ENCODE results near the gene CLDN22. TPM values are rescaled to one million over a fixed set of nuclear protein-coding genes. Genes with fewer than 3 reads are reported as not detected.

The CLDN22 gene
- total and polyA plus RNA-seq, 2 donors = 0.09 TPM; not detected in 1

- no peaks in the 10 kb centered on the region for H3K36me3 ChIP-seq (ENCODE audit: control insufficient read depth in 2 of 2, insufficient read depth in 2 of 2, low read length in 1 of 2)
- H3K9me3 ChIP-seq (ENCODE audit: control insufficient read depth in 2 of 2, insufficient read depth in 1 of 2, low read length in 1 of 2) = no peaks in the 10 kb centered on the region
- H3K27ac ChIP-seq (ENCODE audit: low read depth in 1 of 2, low read length in 1 of 2) = no peak overlapping the region
- no peak for DNase-seq (ENCODE audit: low read depth in 6 of 9, low spot score in 9 of 9)
- 96% methylated on average over 7 of the region's 7 CpGs for WGBS
- no peak overlapping the region for H3K4me3 ChIP-seq (ENCODE audit: low read length in 2 of 2)
- no peaks in the 10 kb centered on the region for H3K27me3 ChIP-seq (ENCODE audit: control insufficient read depth in 2 of 2, insufficient read depth in 1 of 2, low read length in 1 of 2)
- no peaks in the 10 kb centered on the region for H3K4me1 ChIP-seq (ENCODE audit: control insufficient read depth in 2 of 2, insufficient read depth in 2 of 2, low read length in 2 of 2)
These were observed 34.2 kb downstream of the CLDN22 start for GRCh38 chr4:183285886-183286285.

DNA sequence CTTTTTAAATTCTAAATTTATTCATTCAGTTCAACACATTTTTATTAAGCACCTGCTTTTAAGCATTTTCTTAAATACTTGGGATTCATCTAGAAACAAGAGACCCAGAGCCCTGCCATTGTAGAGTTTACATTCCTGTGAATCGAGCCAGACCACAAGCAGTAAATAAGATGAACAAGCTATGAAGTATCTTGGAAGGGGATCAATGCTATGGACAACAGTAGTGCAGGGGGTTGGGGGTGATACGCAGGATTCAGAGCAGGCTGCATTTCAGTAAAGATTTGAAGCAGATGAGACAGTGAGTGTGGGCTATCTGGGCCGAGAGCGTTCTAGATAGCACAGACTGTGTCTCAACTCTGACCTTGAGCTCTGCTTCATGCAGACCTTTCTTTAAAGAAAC lies 35.1 kb downstream of the CLDN22 start:
- Histone ChIP-seq H3K36me3 (ENCODE audit: control insufficient read depth in 2 of 2, insufficient read depth in 2 of 2, low read length in 1 of 2) (no peaks in the 10 kb centered on the region), H3K27me3 (ENCODE audit: control insufficient read depth in 2 of 2, insufficient read depth in 1 of 2, low read length in 1 of 2) (no peaks in the 10 kb centered on the region), H3K27ac (ENCODE audit: low read depth in 1 of 2, low read length in 1 of 2) (no peak overlapping the region), H3K9me3 (ENCODE audit: control insufficient read depth in 2 of 2, insufficient read depth in 1 of 2, low read length in 1 of 2) (no peaks in the 10 kb centered on the region), H3K4me1 (ENCODE audit: control insufficient read depth in 2 of 2, insufficient read depth in 2 of 2, low read length in 2 of 2) (no peaks in the 10 kb centered on the region), H3K4me3 (ENCODE audit: low read length in 2 of 2) (no peak overlapping the region)
- 94% methylated on average over 4 of the region's 4 CpGs for WGBS
- no peak for DNase-seq (ENCODE audit: low read depth in 6 of 9, low spot score in 9 of 9)

DNA sequence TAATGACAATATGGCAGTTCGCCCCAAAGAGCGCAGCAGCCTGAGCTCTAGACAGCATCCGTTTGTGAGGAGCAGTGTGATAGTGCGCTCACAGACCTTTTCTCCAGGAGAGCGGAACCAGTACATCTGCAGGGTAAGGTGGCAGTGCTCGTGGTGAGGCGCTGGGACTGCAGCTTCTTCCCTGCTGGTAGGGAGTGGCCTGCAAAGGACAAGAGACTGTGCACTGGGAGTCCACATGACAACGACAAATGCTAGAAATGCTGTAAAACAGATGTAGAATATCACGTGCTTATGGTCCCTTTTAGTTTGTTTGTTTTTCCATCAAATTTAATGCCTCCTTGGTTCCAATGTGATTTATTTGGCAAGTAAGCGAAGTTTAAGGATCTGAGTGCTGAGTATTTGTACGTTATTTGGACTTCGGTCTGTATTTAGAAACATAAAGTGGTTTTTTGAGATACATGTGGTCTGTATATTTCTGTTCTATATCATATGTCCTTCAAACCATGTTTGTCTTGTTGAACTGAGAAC lies 35.8 kb downstream of the CLDN22 start:
- 95% methylated on average over 12 of the region's 12 CpGs for WGBS
- H3K4me1 ChIP-seq (ENCODE audit: control insufficient read depth in 2 of 2, insufficient read depth in 2 of 2, low read length in 2 of 2) = no peaks in the 10 kb centered on the region
- no peak for DNase-seq (ENCODE audit: low read depth in 6 of 9, low spot score in 9 of 9)
- no peaks in the 10 kb centered on the region for H3K36me3 ChIP-seq (ENCODE audit: control insufficient read depth in 2 of 2, insufficient read depth in 2 of 2, low read length in 1 of 2)
- no peaks in the 10 kb centered on the region for H3K27me3 ChIP-seq (ENCODE audit: control insufficient read depth in 2 of 2, insufficient read depth in 1 of 2, low read length in 1 of 2)
- H3K4me3 ChIP-seq (ENCODE audit: low read length in 2 of 2) = no peak overlapping the region
- H3K27ac ChIP-seq (ENCODE audit: low read depth in 1 of 2, low read length in 1 of 2) = no peak overlapping the region
- H3K9me3 ChIP-seq (ENCODE audit: control insufficient read depth in 2 of 2, insufficient read depth in 1 of 2, low read length in 1 of 2) = no peaks in the 10 kb centered on the region

GRCh38 chr4:183276106-183276505 lies 44.0 kb downstream of the CLDN22 start:
- no peaks in the 10 kb centered on the region for H3K36me3 ChIP-seq (ENCODE audit: control insufficient read depth in 2 of 2, insufficient read depth in 2 of 2, low read length in 1 of 2)
- no peak for DNase-seq (ENCODE audit: low read depth in 6 of 9, low spot score in 9 of 9)
- no peaks in the 10 kb centered on the region for H3K4me1 ChIP-seq (ENCODE audit: control insufficient read depth in 2 of 2, insufficient read depth in 2 of 2, low read length in 2 of 2)
- no peaks in the 10 kb centered on the region for H3K27me3 ChIP-seq (ENCODE audit: control insufficient read depth in 2 of 2, insufficient read depth in 1 of 2, low read length in 1 of 2)
- no peak overlapping the region for H3K27ac ChIP-seq (ENCODE audit: low read depth in 1 of 2, low read length in 1 of 2)
- H3K4me3 ChIP-seq (ENCODE audit: low read length in 2 of 2) = no peak overlapping the region
- WGBS = 85% methylated on average over 1 of the region's 1 CpG
- H3K9me3 ChIP-seq (ENCODE audit: control insufficient read depth in 2 of 2, insufficient read depth in 1 of 2, low read length in 1 of 2) = no peaks in the 10 kb centered on the region

- Histone ChIP-seq H3K4me3 (ENCODE audit: low read length in 2 of 2) (no peak overlapping the region), H3K27me3 (ENCODE audit: control insufficient read depth in 2 of 2, insufficient read depth in 1 of 2, low read length in 1 of 2) (no peaks in the 10 kb centered on the region), H3K4me1 (ENCODE audit: control insufficient read depth in 2 of 2, insufficient read depth in 2 of 2, low read length in 2 of 2) (no peaks in the 10 kb centered on the region), H3K9me3 (ENCODE audit: control insufficient read depth in 2 of 2, insufficient read depth in 1 of 2, low read length in 1 of 2) (no peaks in the 10 kb centered on the region), H3K27ac (ENCODE audit: low read depth in 1 of 2, low read length in 1 of 2) (no peak overlapping the region), H3K36me3 (ENCODE audit: control insufficient read depth in 2 of 2, insufficient read depth in 2 of 2, low read length in 1 of 2) (no peaks in the 10 kb centered on the region)
- 96% methylated on average over 3 of the region's 3 CpGs for WGBS
- no peak for DNase-seq (ENCODE audit: low read depth in 6 of 9, low spot score in 9 of 9)
These were observed 47.7 kb downstream of the CLDN22 start for GRCh38 chr4:183272384-183272783.

DNA sequence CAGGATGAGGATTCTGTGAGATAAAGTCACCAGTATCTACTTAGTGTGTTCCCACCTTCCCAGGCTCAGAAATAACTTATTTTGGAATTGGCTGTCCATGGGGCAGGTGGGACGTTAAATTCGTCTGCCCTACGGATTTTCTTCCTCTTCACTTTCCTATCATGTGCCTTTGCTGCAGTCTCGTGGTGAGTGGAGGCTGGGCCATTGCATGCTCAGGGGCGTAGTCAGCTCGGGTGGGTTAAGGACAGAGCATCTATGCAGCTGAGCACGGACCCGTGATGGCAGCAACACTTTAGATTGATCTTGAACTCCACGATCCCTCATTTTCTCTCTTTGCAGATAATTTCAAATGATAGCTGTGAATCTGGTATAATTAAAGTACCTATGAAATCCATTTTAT lies 51.5 kb downstream of the CLDN22 start:
- no peaks in the 10 kb centered on the region for H3K9me3 ChIP-seq (ENCODE audit: control insufficient read depth in 2 of 2, insufficient read depth in 1 of 2, low read length in 1 of 2)
- H3K27me3 ChIP-seq (ENCODE audit: control insufficient read depth in 2 of 2, insufficient read depth in 1 of 2, low read length in 1 of 2) = no peaks in the 10 kb centered on the region
- 96% methylated on average over 9 of the region's 9 CpGs for WGBS
- no peak overlapping the region for H3K4me3 ChIP-seq (ENCODE audit: low read length in 2 of 2)
- no peaks in the 10 kb centered on the region for H3K36me3 ChIP-seq (ENCODE audit: control insufficient read depth in 2 of 2, insufficient read depth in 2 of 2, low read length in 1 of 2)
- DNase-seq (ENCODE audit: low read depth in 6 of 9, low spot score in 9 of 9) = no peak
- no peaks in the 10 kb centered on the region for H3K4me1 ChIP-seq (ENCODE audit: control insufficient read depth in 2 of 2, insufficient read depth in 2 of 2, low read length in 2 of 2)
- no peak overlapping the region for H3K27ac ChIP-seq (ENCODE audit: low read depth in 1 of 2, low read length in 1 of 2)

Other genes starting within 250 kb of the CLDN22 start
- 1.5 TPM for gene WWC2, start 221.0 kb downstream of the CLDN22 start, total RNA-seq
- 2.5 TPM for gene WWC2, start 221.0 kb downstream of the CLDN22 start, polyA plus RNA-seq
- not detected for gene CLDN24, start 2.1 kb upstream of the CLDN22 start, total RNA-seq
- not detected for gene CLDN24, start 2.1 kb upstream of the CLDN22 start, polyA plus RNA-seq
- 29.1 TPM for gene CDKN2AIP, start 124.4 kb upstream of the CLDN22 start, total RNA-seq
- gene CDKN2AIP, start 124.4 kb upstream of the CLDN22 start, polyA plus RNA-seq = 33.2 TPM
- gene ING2, start 184.8 kb upstream of the CLDN22 start, total RNA-seq = 14.9 TPM
- gene ING2, start 184.8 kb upstream of the CLDN22 start, polyA plus RNA-seq = 26.6 TPM

All from thymus (tissue), 11 donors.